DMS79 (cell line): ENCODE measurements around the gene LRP8.

Experiments used
- DNase-seq: peaks from one replicate; lab custom pipeline; 2025; lab: John Stamatoyannopoulos, UW

The LRP8 gene

DNA sequence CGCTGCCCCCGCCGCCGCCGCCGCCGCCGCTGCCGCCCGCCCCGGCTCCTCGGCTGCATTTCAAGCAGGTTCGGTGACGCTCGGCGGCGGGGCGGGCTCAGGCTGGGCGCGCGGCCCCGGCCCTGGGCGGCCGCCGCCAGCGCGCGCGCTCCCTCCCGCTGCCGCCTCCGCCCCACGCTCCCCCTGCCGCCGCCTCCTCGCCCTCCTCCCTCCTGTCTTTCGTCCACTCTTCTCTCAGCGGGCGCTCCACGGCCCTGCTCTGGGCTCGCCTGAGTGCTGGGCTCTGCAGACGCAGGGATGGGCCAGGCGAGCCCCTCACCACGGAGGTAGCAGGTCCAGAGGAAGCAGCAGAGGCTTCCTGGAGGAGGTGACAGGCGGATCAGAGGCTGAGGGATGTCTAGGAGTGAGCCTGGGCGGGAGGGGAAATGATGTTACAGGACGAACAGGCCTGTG is at the start of gene LRP8:
Gene LRP8, minus strand, starts transcription at position 62 of the 453 bp plus-strand sequence. CDS start 158 bp downstream, outside the sequence.
- DNase-seq = no peak

GRCh38 chr1:53377438-53377841 is 49.6 kb upstream of the LRP8 start:
- peak; percentile 59 for DNase-seq

- DNase-seq = peak; percentile 59
These were observed 49.0 kb upstream of the LRP8 start for GRCh38 chr1:53376742-53377437.

DNA sequence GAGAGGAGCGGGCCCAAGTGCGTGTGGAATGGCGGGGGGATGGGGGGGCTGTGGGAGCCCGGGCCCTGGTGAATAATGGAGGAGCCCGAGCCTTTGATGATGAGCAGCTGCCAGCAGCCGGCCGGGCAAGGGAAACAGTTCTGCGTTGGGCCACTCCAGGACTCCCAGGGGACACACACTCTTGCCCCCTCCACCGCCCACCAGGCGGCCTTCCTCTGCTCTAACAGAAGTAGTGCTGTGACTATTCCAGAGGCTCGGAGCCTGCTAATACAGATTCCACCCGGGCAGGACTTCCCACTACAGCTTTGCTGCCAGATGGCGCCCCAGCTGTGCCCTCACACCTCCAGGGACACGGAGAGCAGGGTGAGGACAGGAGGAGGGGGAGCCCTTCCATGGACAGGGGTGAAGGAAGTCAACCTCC is 48.2 kb upstream of the LRP8 start:
- peak; percentile 11 for DNase-seq

DNA sequence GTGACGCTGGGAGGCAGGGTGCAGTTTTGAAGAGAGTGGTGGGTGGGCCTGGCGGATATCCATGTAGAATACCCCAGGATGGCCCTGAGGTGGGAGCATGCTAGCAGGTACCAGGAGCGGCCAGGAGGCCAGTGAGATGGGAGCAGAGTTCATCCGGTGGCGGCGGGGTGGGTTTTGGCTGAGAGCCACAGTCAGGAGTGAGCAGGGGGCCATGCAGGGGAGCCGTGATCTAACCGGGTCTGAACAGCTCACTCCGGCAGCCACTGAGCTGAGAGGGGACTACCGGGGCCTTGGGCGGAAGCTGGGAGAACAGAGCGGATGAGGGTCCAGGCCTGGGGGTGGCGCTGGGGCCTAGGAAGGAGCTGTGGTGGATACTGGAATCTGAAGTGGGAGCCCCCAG is 47.6 kb upstream of the LRP8 start:
- no peak for DNase-seq

- no peak for DNase-seq
These were observed 45.4 kb upstream of the LRP8 start for GRCh38 chr1:53373246-53373645.

GRCh38 chr1:53372501-53372951 is 44.7 kb upstream of the LRP8 start:
- no peak for DNase-seq

- no peak for DNase-seq
These were observed 44.0 kb upstream of the LRP8 start for GRCh38 chr1:53371851-53372250.

GRCh38 chr1:53371121-53371666 is 43.3 kb upstream of the LRP8 start:
- DNase-seq = no peak

DNA sequence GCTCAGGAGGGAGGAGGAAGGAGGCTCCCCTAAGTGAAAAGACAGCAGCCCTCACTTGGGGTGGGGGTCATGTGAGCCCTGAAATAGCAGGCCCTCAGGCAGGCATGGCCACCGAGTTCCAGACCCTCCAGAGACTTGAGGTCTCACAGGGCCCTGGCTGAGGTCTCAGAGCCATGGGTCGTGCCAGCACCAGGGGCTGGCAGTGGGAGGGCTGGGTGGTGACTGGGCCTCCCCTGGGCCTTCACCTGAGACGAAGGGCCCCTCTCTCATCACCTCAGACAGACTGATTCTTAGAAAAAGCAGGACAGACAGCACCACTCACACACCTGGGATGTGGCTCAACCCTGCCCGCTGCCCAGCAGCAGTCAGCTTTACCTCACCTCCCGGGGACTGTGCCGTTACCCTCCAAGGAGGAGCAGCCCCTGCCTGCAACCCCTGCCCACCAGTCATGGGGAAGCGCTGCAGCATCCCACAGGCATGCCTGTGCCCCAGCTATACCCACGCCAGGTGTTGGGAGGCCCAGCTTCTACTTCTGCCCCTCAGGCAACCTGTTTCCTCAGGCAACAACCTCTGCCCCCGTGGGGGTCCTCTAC is 42.6 kb upstream of the LRP8 start:
- DNase-seq = no peak

DNA sequence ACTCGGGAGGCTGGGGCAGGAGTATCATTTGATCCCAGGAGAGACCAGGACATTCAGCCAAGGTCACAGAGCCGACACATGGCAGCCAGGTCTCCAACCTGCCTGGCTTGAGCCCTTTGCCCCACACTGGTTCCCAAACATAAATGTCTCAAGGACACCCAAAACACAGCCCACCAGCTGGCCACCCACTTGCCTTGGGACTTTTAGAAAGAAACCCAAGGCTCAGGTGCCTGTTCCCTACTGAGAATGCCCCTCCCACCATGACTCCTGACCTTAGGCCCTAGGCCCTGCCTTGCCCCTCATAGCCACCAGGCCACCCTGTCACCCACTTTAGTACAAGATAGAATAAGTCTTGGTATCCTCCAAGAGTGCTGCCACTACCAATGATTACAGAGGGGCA is 41.9 kb upstream of the LRP8 start:
- DNase-seq = no peak

DNA sequence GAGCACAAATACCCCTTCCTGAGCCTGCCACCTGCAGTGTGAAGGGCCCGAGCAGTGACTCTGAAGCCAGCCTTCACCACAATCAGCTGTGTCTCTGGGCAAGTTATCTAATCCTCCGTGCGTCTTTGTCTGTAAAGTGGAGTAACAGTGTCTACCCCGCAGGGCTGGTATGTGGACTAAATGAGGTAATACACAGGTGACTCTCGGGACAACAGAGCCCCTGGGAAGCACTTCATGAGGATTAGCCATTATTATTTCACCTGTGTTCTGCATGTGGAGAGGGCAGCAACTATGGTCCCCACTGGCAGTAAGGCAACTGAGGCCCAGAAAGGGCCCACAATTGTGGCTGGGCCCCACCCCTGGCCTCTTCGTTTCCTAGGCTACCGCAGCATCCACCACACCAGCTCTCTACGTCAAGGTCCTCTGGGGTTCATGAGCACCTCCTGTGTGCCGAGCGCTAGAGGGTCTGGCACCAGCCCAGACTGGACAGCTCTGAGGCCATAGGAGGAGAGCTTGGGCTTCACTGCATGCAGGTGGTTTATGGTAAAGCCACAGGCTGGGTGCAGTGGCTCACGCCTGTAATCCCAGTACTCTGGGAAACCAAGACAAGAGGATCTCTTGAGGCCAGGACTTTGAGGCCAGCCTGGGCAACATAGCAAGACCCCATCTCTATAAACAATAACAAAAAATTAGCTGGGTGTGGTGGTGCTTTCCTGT is 41.3 kb upstream of the LRP8 start:
- DNase-seq = peak; percentile 42

DNA sequence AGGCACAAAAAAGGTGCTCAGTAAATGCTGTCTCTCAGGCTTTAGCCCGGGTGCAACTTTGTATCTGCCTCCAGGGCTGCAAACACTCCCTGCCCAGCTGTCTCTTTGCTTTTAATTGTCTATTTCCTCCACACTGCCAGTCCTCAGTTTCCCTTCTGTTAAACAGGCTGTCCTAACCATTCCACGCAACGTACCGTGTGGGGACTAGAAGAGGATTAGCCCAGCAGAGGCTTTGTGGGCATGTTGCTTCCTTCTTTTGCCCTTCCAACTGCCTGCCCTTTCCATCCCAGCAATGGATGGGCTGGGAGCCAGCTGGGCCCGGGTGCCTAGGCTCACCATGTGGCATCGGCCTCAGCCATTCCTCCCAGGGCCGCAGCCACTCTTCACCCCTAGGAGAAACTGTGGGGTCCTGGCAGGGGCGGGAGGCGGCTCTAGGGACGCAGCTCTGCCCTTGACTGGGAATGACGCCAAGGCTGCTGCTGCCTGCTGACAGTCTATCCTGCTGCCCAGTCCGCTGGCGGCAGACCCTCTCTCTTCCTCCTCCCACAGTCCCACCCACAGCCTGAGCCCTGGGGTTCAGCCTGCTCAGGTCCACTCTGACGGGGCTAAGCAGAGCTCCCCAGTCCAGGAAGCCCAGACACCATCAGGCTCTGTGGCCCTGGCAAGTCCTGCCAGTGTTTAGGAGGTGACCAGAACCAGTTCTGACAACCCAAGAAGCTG is 40.6 kb upstream of the LRP8 start:
- peak; percentile 42 for DNase-seq

DNA sequence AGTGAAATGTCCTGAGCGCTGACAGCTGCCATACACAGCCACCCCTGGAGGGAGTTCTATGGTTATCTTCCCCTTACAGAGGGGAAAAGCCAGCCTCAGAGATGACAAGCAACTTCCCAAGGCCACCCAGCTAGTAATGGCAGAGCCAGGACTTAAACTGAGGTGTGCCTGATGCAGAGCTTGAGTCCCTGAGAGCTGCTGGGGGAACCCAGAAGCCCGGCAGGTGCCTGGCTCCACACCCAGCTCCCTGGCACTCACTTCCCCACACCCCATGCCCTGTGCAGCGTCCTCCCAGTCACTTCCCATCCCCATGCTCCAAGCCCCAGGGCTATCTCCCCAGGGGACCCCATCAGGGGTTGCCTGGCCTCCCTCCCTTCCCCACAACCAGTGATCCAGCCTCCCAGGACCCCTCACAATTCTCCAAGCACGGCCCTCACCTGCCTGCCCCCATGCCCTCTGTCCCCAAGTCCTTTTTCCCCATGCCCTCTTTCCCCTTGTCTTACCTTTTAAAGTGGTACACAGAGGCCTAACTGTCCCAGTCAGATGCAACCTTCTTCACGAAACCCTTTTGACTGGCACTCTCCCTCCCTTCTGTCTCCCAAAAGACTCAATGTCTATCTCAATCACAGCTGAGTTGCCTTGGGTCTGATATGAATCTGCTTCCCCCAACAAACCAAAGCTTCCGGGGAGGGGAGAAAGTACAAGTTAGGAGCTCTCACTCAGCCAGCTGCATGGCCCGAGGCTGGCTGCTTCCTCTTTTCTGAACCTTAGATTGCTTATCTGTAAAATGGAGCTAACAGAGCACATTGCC is 39.8 kb upstream of the LRP8 start:
- no peak for DNase-seq

GRCh38 chr1:53366901-53367502 is 39.1 kb upstream of the LRP8 start:
- DNase-seq = no peak

GRCh38 chr1:53365437-53366063 is 37.7 kb upstream of the LRP8 start:
- peak; percentile 92 for DNase-seq

DNA sequence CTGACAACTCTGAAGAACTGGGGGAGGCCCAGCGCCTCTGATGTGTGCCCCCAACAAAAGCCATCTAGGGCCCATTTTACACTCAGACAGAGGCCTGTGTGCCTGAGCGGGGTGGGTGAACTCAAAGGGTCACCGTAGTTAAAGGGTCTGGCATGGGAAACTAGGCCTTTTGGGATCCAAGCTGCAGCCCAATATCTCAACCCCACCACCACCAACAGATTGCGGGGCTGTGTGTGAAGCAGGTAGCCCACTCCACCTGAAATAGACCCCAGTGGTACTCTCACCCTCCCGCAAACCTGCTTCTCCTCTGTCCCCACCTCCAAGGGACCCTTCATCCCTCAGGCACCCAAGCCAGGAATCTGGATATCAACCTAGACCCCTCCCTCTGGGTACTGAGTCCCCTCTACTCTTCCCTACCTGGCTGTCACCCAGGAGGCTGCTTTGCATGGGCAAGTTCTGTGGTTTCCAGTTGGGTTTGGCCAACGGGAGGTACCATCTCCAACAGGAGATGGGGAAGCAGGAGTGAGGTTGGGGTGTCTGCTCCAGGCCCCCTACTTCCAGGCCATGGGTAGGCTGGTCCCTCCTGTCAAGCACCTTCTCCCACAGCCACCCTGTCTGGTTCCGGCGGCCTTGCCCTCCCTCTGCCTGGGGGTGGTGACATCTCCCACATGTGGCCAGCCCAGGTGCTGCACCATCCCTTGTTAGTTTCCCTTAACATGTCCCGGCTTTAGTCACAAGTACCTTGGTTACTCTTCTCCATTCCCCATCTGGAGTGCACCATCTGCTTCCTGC is 35.2 kb upstream of the LRP8 start:
- no peak for DNase-seq

GRCh38 chr1:53362270-53362669 is 34.4 kb upstream of the LRP8 start:
- no peak for DNase-seq

DNA sequence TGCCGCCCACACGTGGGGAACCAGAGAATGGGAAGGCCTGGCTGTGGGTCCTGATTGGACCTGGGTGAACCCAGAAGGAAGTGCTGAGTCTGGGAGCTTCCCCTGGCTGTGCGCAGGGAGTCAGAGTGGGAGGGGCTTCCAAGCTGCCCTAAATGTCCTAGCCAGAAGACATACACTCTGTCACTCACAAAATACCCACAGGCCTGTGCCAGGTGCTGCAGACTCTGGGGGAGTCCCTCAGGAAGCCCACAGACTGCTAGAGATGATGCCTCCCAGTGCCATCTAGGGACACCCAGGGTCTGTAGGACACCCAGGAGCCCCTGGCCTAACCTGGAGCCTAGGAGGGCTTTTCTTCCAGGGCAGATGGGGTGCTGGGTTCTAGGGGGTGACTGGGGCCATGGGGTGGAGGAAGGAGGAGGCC is 33.7 kb upstream of the LRP8 start:
- DNase-seq = no peak

GRCh38 chr1:53359934-53360276 is 32.0 kb upstream of the LRP8 start:
- no peak for DNase-seq
